ENCODE measurements around the gene CACNA1H.
A peak's percentile ranks its signal among the peaks of the same experiment; 100 is the strongest.

Gene CACNA1H

GRCh38 chr16:1192384-1193073, 39.6 kb downstream of the CACNA1H start:
- DNase-seq (ENCODE audit: extremely low read depth, low read depth) = no peak
- H3K4me3 ChIP-seq (replicated peaks; ENCODE audit: low read depth, low read length) = no peak overlapping the region
- TF ChIP-seq CTCF (IDR thresholded peaks at IDR 0.05; ENCODE audit: low read depth, low read length, missing control alignments) = no peak

GRCh38 chr16:1193143-1193824, 40.4 kb downstream of the CACNA1H start:
- no peak for TF ChIP-seq CTCF (IDR thresholded peaks at IDR 0.05; ENCODE audit: low read depth, low read length, missing control alignments)
- no peak overlapping the region for H3K4me3 ChIP-seq (replicated peaks; ENCODE audit: low read depth, low read length)
- DNase-seq (ENCODE audit: extremely low read depth, low read depth) = no peak

GRCh38 chr16:1193825-1194581, 41.1 kb downstream of the CACNA1H start:
- no peak for TF ChIP-seq CTCF (IDR thresholded peaks at IDR 0.05; ENCODE audit: low read depth, low read length, missing control alignments)
- H3K4me3 ChIP-seq (replicated peaks; ENCODE audit: low read depth, low read length) = no peak overlapping the region
- no peak for DNase-seq (ENCODE audit: extremely low read depth, low read depth)

- peak; percentile 60 for TF ChIP-seq CTCF (IDR thresholded peaks at IDR 0.05; ENCODE audit: low read depth, low read length, missing control alignments)
- no peak overlapping the region for H3K4me3 ChIP-seq (replicated peaks; ENCODE audit: low read depth, low read length)
- DNase-seq (ENCODE audit: extremely low read depth, low read depth) = no peak
Measured at GRCh38 chr16:1194665-1195392, 41.9 kb downstream of the CACNA1H start.

- DNase-seq (ENCODE audit: extremely low read depth, low read depth) = no peak
- no peak for TF ChIP-seq CTCF (IDR thresholded peaks at IDR 0.05; ENCODE audit: low read depth, low read length, missing control alignments)
- H3K4me3 ChIP-seq (replicated peaks; ENCODE audit: low read depth, low read length) = no peak overlapping the region
Measured at GRCh38 chr16:1195393-1195666, 42.4 kb downstream of the CACNA1H start.

- DNase-seq (ENCODE audit: extremely low read depth, low read depth) = no peak
- no peak overlapping the region for H3K4me3 ChIP-seq (replicated peaks; ENCODE audit: low read depth, low read length)
- TF ChIP-seq CTCF (IDR thresholded peaks at IDR 0.05; ENCODE audit: low read depth, low read length, missing control alignments) = no peak
Measured at GRCh38 chr16:1196494-1196893, 43.6 kb downstream of the CACNA1H start.

Data from HFF-Myc (cell line).